Neural progenitor cell (in vitro differentiated cells): Measurements from ENCODE around the gene STK40. TPM values are rescaled to one million over a fixed set of nuclear protein-coding genes. Genes with fewer than 3 reads are reported as not detected.

Source experiments
- DNase-seq: peaks from one replicate; pipeline ENCODE4 v3.0.0-alpha.2; 2016; ENCODE audit warnings: low spot score
- H2AFZ ChIP-seq: fragments of 200-600 bp; sonication (generic); replicated peaks from 2 replicates; pipeline ENCODE4 v1.6.1; 2016; ENCODE audit warnings: antibody characterized with exemption
- H3F3A ChIP-seq: fragments of 200-600 bp; sonication (generic); 2 replicates; pipeline ENCODE4 v1.6.1; 2016; ENCODE audit warnings: antibody characterized with exemption, low read depth
- H3K27ac ChIP-seq: fragments of 200-600 bp; sonication (generic); 2 replicates; pipeline ENCODE4 v1.5.1; 2016; ENCODE audit warnings: mild to moderate bottlenecking
- H3K27me3 ChIP-seq: fragments of 200-600 bp; sonication (generic); 2 replicates; pipeline ENCODE4 v1.6.1; 2016; ENCODE audit warnings: mild to moderate bottlenecking, moderate library complexity
- H3K36me3 ChIP-seq: fragments of 200-600 bp; sonication (generic); 2 replicates; pipeline ENCODE4 v1.5.1; 2016
- H3K4me1 ChIP-seq: fragments of 200-600 bp; sonication (generic); 2 replicates; pipeline ENCODE4 v1.6.1; 2016; ENCODE audit warnings: mixed run types
- H3K4me2 ChIP-seq: fragments of 200-600 bp; sonication (generic); 2 replicates; pipeline ENCODE4 v1.6.1; 2016
- H3K4me3 ChIP-seq: fragments of 200-600 bp; sonication (generic); 2 replicates; pipeline ENCODE4 v1.5.1; 2016
- H3K79me2 ChIP-seq: fragments of 200-600 bp; sonication (generic); 2 replicates; pipeline ENCODE4 v1.6.1; 2016; ENCODE audit warnings: low read depth
- H3K9ac ChIP-seq: fragments of 200-600 bp; sonication (generic); 2 replicates; pipeline ENCODE4 v1.6.1; 2016
- H3K9me3 ChIP-seq: fragments of 200-600 bp; sonication (generic); 2 replicates; pipeline ENCODE4 v1.5.1; 2016; ENCODE audit warnings: low read depth
- H4K20me1 ChIP-seq: fragments of 200-600 bp; sonication (generic); 2 replicates; pipeline ENCODE4 v1.6.1; 2016; ENCODE audit warnings: low read depth
- H3K27ac Mint-ChIP-seq: 3 replicates; pipeline ENCODE4 v1.8.0; 2021; ENCODE audit warnings: mixed read lengths
- H3K27me3 Mint-ChIP-seq: 2 replicates; pipeline ENCODE4 v1.8.0; 2022; ENCODE audit warnings: low read depth, mild to moderate bottlenecking, inconsistent platforms, moderate library complexity, mixed read lengths; ENCODE audit not compliant: insufficient read depth
- H3K36me3 Mint-ChIP-seq: 3 replicates; pipeline ENCODE4 v1.8.0; 2021; ENCODE audit warnings: mixed read lengths
- H3K4me1 Mint-ChIP-seq: 3 replicates; pipeline ENCODE4 v1.8.0; 2021; ENCODE audit warnings: mixed read lengths
- H3K4me3 Mint-ChIP-seq: 3 replicates; pipeline ENCODE4 v1.8.0; 2021; ENCODE audit warnings: mild to moderate bottlenecking, moderate library complexity, mixed read lengths
- H3K9me3 Mint-ChIP-seq: 3 replicates; pipeline ENCODE4 v1.8.0; 2020; ENCODE audit warnings: mixed read lengths
- EZH2 ChIP-seq: fragments of 200-600 bp; sonication (generic); IDR thresholded peaks from 2 replicates; pipeline ENCODE4 v1.6.1; 2017; ENCODE audit warnings: antibody characterized with exemption, mild to moderate bottlenecking, moderate library complexity
- EZH2phosphoT487 ChIP-seq: fragments of 200-600 bp; sonication (generic); IDR thresholded peaks from 2 replicates; pipeline ENCODE4 v1.6.1; 2017; ENCODE audit warnings: antibody characterized with exemption
- total RNA-seq: library from RNA; depleted of rRNA; stranded (reverse); fragments of >200 nt; gene quantifications from 2 replicates; pipeline ENCODE4 v1.2.3, GENCODE V29; 2015; ENCODE audit warnings: low replicate concordance
- TF ChIP-seq, protein P1 (sequence below): fragments of 200-600 bp; sonication (generic); IDR thresholded peaks from 2 replicates; pipeline ENCODE4 v1.5.1; 2017; ENCODE audit warnings: antibody characterized with exemption, mild to moderate bottlenecking

Gene STK40
- total RNA-seq, 1 donor from 2014 or later: 5.3 TPM

DNA sequence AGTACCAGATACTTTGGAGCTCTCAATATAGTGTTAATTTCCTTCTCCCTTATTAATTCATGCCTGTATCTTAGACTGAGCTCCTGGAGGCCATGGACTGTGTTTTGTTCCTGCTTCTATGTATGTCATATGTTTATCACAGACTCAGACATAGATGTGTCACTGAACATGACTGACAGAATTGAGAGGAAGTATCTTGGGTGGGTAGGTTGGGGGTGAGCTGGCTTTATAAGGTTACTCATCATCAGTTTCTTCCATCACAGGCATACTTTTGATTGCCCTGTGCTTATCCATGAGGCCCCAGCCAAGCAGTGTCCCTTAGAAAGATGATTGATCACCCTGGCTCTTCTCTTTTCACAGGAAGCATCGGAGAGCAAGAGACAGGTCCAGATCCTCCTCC lies 85.2 kb downstream of the STK40 start:
- Histone ChIP-seq H3K27me3 (no peaks in the 10 kb centered on the region), H2AFZ (no peak overlapping the region), H3K9ac (no peak overlapping the region), H3K9me3 (no peaks in the 10 kb centered on the region), H4K20me1 (peaks cover 12% of the 10 kb centered on the region), H3K27ac (no peak overlapping the region), H3K4me3 (no peak overlapping the region), H3K4me2 (no peak overlapping the region), H3K4me1 (no peaks in the 10 kb centered on the region), H3F3A (peaks cover 22% of the 10 kb centered on the region), H3K79me2 (no peaks in the 10 kb centered on the region), H3K36me3 (peaks cover 8% of the 10 kb centered on the region)
- peaks cover 3% of the 10 kb centered on the region for H3K4me1 Mint-ChIP-seq
- H3K9me3 Mint-ChIP-seq: no peaks in the 10 kb centered on the region
- TF ChIP-seq EZH2phosphoT487 (no peak), EZH2 (no peak)
- TF ChIP-seq, protein P1, sequence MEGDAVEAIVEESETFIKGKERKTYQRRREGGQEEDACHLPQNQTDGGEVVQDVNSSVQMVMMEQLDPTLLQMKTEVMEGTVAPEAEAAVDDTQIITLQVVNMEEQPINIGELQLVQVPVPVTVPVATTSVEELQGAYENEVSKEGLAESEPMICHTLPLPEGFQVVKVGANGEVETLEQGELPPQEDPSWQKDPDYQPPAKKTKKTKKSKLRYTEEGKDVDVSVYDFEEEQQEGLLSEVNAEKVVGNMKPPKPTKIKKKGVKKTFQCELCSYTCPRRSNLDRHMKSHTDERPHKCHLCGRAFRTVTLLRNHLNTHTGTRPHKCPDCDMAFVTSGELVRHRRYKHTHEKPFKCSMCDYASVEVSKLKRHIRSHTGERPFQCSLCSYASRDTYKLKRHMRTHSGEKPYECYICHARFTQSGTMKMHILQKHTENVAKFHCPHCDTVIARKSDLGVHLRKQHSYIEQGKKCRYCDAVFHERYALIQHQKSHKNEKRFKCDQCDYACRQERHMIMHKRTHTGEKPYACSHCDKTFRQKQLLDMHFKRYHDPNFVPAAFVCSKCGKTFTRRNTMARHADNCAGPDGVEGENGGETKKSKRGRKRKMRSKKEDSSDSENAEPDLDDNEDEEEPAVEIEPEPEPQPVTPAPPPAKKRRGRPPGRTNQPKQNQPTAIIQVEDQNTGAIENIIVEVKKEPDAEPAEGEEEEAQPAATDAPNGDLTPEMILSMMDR: no peak
- H3K36me3 Mint-ChIP-seq: peaks cover 29% of the 10 kb centered on the region
- H3K27ac Mint-ChIP-seq: no peak overlapping the region
- no peak for DNase-seq
- H3K27me3 Mint-ChIP-seq: peaks cover 2% of the 10 kb centered on the region
- no peak overlapping the region for H3K4me3 Mint-ChIP-seq

DNA sequence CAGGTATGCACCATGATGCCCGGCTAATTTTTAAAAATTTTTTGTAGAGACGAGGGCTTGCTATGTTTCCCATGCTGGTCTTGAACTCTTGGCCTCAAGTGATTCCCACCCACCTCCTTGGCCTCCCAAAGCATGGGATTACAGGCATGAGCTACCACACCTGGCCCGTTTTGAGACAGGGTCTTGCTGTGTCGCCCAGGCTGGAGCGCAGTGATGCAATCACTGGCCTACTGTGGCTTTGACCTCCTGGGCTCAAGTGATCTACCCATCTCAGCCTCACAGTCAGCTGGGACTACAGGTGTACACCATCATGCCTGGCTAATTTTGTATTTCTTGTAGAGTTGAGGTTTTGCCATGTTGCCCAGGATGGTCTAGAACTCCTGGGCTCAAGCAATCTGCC lies 87.1 kb downstream of the STK40 start:
- no peaks in the 10 kb centered on the region for H3K4me1 ChIP-seq
- Mint-ChIP-seq H3K27ac (no peak overlapping the region), H3K9me3 (no peaks in the 10 kb centered on the region), H3K4me3 (no peak overlapping the region), H3K4me1 (no peaks in the 10 kb centered on the region), H3K36me3 (peaks cover 37% of the 10 kb centered on the region), H3K27me3 (peaks cover 2% of the 10 kb centered on the region)
- H3K27me3 ChIP-seq: no peaks in the 10 kb centered on the region
- TF ChIP-seq, protein P1: no peak
- TF ChIP-seq EZH2phosphoT487: no peak
- TF ChIP-seq EZH2: no peak
- no peak overlapping the region for H3K9ac ChIP-seq
- peaks cover 17% of the 10 kb centered on the region for H3K36me3 ChIP-seq
- no peak overlapping the region for H2AFZ ChIP-seq
- DNase-seq: no peak
- H4K20me1 ChIP-seq: peaks cover 6% of the 10 kb centered on the region
- no peak overlapping the region for H3K4me2 ChIP-seq
- no peaks in the 10 kb centered on the region for H3K79me2 ChIP-seq
- H3K9me3 ChIP-seq: no peaks in the 10 kb centered on the region
- H3F3A ChIP-seq: peaks cover 23% of the 10 kb centered on the region
- H3K4me3 ChIP-seq: no peak overlapping the region
- no peak overlapping the region for H3K27ac ChIP-seq

DNA sequence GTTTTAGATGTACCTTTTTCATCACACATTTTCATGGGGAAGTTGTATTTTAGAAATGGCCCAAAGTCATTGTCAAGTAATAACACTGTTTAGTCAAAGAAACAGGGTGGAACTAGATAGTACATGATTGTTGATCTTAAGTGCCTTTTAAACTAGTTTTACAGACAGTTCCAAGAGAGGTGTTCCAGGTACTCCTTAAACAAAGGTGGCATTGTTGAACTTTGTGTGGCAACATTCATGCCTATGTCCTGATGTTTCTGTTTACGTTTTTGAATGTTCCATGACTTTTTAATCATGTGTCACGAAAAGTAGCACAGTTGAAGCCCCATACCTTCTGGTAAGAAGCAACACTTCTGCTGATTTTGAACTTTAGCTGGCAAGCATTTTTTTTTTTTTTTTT lies 88.7 kb downstream of the STK40 start:
- peaks cover 40% of the 10 kb centered on the region for H3K36me3 Mint-ChIP-seq
- H4K20me1 ChIP-seq: peaks cover 7% of the 10 kb centered on the region
- H3K4me1 Mint-ChIP-seq: no peaks in the 10 kb centered on the region

More for the DNA sequence above, 88.7 kb downstream of the STK40 start:
- Histone ChIP-seq H3K79me2 (no peaks in the 10 kb centered on the region), H3K4me2 (no peak overlapping the region), H3K9ac (no peak overlapping the region), H3F3A (peaks cover 19% of the 10 kb centered on the region), H3K4me1 (no peaks in the 10 kb centered on the region), H3K27me3 (no peaks in the 10 kb centered on the region), H3K4me3 (no peak overlapping the region), H3K9me3 (no peaks in the 10 kb centered on the region), H3K27ac (no peak overlapping the region), H2AFZ (no peak overlapping the region), H3K36me3 (peaks cover 22% of the 10 kb centered on the region)
- no peak overlapping the region for H3K27ac Mint-ChIP-seq
- H3K4me3 Mint-ChIP-seq: no peak overlapping the region
- DNase-seq: no peak
- no peaks in the 10 kb centered on the region for H3K9me3 Mint-ChIP-seq
- peaks cover 4% of the 10 kb centered on the region for H3K27me3 Mint-ChIP-seq
- TF ChIP-seq, protein P1: no peak
- TF ChIP-seq EZH2 (no peak), EZH2phosphoT487 (no peak)
